GM19240 (cell line): ENCODE results near the gene KCNE4.

Source experiments
- DNase-seq: peaks from one replicate; pipeline ENCODE4 v3.0.0; 2011; ENCODE audit warnings: low spot score; ENCODE audit not compliant: insufficient read length

The KCNE4 gene

DNA sequence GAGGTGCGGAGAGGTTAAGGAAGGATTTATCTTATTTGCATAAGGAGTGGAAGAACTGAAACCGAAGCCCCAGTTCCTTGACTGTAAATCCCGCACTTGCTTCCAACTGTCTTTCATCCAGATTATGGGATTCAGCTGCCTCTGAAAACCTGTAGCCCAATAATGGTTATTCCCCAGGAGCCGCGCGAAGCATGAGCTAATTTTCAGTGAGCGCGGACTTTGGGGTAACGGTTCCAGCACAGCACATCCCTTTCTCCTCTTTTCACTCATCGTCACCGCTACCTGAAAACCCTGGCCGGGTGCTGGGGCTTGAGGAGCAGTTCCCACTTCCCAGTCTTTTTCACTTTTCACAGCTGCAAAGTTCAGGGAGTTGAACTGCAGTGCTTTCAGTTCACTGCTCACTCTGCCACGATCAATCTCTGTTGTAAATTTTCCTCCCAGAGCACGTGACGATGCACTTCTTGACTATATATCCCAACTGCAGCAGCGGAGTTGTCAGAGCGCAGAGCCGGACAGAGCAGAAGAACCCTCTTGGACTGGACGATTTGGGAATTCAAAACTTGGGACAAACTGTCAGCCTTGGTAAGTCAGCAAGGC lies at the start of gene KCNE4:
KCNE4 (plus strand) TSS at position 498 of the 597 bp plus-strand sequence. CDS start 641 bp downstream, outside the sequence.
- no peak for DNase-seq

- no peak for DNase-seq
Measured at GRCh38 chr2:223003191-223003590, 48.8 kb upstream of the KCNE4 start.

DNA sequence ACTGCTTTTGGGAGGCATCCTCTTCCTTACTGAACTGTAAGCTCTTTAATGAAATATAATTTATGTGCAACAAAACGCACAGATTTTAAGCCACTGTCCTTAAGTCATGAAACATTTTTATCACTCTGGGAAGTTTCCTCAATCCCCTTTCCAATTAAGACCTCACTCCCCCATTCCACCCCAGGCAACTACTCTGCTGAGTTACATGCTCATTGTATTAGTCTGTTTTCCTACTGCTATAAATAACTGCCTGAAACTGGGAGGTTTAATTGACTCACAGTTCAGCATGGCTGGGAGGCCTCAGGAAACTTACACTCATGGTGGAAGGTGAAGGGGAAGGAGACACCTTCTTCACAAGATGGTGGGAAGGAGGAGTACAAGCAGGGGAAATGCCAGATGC lies 46.5 kb upstream of the KCNE4 start:
- DNase-seq = no peak

- no peak for DNase-seq
Measured at GRCh38 chr2:223007531-223007930, 44.5 kb upstream of the KCNE4 start.

DNA sequence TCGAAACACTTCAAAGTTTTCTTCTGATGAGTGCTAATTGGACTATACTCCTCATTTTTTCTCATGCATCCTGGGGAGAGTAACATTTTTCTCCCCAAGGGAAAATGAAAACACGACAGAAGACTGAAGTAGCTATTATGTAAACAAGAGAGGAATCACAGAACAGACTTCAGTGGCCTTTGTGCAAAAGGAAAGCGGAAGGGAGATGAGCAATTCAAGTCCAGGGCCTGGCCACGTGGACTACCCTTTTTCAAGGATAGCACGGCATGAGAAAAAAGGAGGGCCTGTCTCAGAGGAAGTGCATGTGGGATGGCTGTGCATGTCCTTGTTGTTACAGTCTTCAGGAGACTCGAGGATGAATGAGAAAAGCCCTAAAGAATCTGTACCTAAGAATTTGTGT lies 43.8 kb upstream of the KCNE4 start:
- DNase-seq = no peak

DNA sequence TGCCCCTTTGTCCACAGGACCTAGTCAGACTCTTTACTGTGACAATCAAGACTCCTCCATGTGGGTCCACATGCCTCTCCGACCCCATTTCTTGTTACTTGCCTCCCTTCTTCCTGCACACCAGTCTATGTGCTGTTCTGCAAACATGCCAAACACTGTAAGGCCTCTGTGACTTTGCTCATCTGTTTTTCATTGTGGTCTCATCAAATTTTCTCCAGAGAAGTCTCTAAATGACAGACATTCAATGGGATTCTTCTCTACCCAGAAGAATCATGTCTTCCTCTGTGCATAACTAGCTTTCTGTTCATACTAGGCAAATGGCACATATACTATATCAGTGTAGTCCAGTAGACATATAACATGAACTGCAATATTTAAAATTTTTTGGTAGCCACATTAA lies 43.0 kb upstream of the KCNE4 start:
- DNase-seq = no peak

GRCh38 chr2:223010641-223011040 lies 41.3 kb upstream of the KCNE4 start:
- DNase-seq = no peak

- no peak for DNase-seq
Measured at GRCh38 chr2:223012291-223012690, 39.7 kb upstream of the KCNE4 start.

GRCh38 chr2:223019390-223019930 lies 32.5 kb upstream of the KCNE4 start:
- DNase-seq = no peak

DNA sequence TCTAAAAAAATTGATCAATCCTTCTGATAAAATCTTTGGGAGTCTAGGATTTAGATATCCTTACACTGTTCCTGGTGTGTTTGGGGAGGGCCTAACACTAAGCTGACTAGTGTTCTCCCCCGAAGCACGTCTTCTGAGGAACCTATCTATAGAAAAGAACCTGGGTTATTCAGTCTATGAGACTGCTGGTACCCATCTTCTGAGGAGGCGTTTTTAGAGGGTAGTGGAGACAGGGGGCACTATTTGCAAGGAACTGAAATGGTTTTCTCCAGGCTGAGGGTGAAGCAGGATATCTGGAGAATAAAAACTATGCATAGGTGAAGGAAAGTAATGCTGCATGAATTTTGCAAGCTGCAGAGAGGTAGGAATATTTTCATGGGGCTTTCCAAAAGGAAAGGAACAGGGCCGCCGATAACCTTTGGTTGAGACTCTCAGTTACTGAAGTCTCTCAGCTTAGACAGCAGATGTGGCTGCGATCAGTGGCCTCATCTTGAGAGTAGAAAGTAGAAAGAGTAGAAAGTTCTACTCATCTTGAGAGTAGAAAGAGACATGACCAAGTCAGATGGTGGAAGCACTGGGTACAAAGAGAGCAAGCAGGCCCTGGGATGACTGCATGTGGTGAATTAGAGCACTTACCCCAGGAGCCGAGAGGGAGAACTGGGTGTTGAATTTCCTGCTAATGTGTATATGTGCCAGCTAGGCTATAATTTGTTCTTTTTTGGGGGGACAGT lies 31.8 kb upstream of the KCNE4 start:
- DNase-seq = no peak

DNA sequence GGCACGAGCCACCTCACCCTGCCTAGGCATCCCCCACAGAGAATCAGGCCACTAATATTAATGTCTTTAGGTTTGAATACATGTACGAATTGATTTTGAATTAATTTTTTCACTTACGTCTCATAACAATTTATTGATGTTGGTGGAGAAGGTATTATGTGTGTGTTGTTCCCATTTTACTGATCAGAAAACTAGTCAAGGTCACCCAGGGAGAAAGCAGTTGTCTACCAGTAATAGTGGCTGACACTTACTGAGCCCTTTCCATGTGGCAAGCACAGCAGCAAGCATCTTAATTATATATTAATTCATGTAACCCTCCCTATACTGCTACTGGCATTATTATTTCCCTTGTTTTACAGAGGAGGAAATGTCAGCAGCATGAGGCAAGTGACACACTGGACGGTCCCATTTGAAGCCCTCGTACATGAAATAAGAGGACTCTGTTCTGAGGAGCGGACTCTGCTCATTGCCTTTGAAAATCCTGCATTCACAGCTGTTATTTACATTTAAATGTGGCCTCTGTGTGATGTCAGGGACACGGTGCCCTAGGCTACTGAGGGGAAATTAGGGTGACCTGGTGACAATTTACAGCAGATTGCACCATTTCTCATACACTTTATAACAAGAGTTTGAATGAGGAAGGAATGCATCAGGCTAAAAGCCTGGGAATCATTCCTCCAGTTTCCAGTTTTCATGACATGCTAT lies 30.9 kb upstream of the KCNE4 start:
- no peak for DNase-seq

DNA sequence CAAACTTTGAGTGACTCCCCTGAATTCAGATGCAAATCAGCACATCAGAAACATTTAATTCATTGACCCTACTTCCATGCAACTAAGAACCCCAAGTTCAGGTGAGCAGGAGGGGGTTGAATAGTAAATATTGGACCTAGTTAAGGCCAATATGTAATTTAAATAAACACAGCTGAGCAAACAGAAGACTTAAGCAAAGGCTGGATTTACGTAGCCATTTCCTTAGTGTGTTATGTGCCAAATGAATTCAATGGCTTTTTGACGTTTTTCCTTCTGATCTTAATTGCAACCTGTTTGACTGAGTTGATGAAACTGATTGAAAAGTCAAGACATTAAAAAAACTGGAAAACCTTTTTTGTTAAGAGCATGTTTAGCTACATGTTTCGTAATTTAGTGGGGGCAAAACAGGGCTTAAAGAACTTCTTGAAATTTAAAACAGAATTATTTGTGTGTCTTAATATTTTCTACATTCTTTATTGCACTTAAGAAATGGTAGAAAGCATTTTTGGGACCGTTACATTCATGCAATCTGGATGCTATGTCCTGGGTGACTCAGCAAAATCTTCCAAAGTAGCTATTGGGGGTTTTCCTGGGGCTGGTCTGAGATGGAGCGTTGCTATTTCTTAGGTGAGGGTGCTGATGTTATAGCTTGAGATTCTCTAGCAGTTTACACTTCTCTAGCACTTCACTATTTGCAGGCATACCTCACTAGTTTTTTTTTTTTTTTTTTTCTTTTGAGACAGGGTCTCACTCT lies 25.5 kb upstream of the KCNE4 start:
- DNase-seq = no peak

DNA sequence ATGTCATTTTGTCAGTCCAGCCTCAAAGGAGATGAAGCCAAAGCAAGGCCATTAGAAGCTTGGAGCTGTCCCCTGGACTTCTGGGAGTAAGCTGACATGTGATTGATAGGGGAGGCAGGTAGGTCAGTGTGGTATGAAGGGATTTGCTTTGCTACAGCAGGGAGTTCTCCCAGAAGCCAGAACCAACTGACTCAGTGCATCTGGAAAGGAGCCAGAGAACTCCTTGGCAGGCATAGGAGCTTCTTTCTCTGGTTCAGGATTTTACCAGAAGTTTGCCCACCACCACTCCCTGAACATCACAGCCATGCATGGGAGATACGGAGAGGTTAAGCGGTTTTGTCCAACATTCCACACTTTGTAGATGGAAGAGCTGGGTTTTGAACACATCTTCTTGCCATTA lies 24.5 kb upstream of the KCNE4 start:
- DNase-seq = no peak

DNA sequence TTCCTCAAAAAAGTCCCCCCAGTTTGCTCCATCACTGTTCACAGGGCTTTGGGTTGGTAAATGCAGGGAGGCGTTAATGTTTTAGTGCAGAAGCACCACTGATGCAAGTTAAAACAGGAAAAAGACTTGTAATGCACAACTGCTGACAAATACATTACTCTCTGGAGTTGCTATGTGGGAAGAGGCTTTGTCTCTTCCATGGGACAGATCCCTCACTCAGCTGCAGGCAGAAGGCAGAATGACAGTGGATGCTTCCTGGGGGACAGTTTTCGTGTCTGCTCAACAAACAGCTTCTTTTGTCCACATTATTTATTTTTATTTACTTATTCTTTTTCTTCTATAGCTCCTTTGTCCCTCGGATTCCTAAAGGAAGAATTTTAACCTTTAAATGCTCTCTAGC lies 22.7 kb upstream of the KCNE4 start:
- DNase-seq = no peak

- DNase-seq = no peak
Measured at GRCh38 chr2:223032187-223033142, 19.5 kb upstream of the KCNE4 start.

DNA sequence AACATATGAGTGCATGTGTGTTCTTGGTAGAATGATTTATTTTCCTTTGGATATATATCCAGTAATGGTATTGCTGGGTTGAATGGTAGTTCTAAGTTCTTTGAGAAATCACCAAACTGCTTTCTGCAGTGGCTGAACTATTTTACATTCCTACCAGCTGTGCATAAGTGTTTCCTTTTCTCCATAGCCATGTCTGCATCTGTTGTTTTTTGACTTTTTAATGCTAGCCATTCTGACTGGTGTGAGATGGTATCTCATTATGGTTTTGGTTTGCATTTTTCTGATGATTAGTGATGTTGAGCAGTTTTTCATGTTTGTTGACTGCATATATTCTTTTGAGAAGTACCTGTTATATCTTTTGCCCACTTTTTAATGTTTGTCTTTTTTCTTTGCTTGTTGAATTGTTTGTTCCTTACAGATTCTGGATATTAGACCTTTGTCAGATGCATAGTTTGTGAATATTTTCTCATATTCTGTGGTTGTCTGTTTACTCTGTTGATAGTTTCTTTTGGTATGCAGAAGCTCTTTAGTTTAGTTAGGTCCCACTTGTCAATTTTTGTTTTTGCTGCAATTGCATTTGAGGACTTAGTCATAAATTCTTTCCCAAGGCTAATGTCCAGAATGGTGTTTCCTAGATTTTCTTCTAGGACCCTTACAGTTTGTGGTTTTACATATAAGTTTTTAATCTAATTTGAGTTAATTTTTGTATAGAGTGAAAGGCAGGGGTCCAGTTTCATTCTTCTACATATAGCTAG lies 17.6 kb upstream of the KCNE4 start:
- DNase-seq = no peak

DNA sequence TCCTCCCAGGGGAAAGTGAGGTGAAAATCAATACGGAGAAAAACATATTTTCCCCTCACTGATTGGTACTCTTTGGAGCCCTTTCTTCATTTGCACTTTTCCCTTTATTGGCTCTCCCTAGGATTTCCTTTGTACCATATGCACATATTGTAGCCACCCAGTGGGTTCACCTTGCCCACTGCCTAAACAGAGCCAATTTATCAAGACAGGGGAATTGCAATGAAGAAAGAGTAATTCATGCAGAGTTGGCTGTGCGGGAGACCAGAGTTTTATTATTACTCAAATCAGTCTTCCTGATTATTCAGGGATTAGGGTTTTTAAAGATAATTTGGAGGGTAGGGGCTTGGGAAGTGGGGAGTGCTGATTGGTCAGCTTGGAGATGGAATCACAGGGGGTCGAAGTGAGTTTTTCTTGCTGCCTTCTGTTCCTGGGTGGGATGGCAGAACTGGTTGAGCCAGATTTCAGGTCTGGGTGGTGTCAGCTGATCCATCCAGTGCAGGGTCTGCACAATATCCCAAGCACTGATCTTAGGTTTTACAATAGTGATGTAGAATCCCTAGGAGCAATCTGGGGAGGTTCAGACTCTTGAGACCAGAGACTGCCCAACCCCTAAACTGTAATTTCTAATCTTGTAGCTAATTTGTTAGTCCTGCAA lies 15.1 kb upstream of the KCNE4 start:
- no peak for DNase-seq

DNA sequence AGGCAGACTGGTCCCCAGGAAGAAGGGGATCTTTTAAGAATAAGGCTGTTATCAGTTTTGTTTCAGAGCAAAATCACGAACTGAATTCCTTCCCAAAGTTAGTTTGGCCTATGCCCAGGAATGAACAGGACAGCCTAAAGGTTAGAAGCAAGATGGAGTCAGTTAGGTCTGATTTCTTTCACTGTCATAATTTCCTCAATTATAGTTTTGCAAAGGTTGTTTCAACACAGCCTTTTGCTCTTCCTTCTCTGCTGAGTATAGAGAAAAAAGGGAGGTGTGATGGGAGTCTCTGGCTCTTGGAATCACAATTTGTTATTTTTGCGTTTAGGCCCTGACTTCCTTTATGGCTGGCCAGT lies 14.6 kb upstream of the KCNE4 start:
- no peak for DNase-seq

DNA sequence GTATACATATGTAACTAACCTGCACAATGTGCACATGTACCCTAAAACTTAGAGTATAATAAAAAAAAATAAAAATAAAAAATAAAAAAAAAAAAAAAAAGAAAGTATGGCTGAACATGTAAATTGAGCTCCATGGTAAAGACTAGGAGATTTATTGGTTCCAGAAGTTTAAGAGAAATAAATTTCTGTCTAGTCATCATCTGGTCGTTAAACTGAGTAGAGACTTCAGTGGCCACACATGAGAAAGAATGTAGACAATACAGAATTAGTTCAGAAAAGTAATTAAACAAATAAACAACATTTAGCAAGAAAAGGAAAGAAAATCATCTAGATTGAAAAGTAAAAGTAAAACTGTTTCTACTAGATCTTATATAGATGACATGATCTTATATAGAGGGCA lies 12.4 kb upstream of the KCNE4 start:
- DNase-seq = no peak
